ENCODE results near the gene SH3PXD2A.

SH3PXD2A gene

DNA sequence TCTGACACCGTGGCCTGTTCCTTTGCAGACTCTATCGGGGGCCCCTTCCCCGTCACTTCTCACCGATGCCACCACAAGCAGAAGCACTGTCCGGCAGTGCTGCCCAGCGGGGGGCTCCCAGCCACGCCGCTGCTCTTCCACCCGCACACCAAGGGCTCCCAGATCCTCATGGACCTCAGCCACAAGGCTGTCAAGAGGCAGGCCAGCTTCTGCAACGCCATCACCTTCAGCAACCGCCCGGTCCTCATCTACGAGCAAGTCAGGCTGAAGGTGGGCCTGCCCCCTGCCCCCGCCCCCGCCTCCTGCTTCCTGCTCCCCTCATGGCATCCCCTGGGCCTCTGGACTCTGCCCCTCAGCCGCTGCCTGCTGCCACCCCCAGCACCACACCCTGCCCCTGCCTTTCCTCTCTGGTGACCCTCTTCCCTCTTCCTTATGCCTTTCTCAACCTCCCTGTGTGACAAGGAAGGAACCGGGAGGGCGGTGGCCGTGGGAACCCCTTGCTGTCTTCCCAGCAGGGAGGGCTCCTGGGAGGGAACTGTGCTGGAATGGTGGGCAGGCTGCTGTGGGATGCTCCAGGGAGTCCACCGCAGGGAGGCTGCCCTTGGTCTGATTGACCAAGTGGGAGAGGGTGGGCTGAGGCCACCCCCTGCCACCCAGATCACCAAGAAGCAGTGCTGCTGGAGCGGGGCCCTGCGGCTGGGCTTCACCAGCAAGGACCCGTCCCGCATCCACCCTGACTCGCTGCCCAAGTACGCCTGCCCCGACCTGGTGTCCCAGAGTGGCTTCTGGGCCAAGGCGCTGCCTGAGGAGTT lies 284.3 kb downstream of the SH3PXD2A start:
- no peak overlapping the region for H3K27ac Mint-ChIP-seq
- no peaks in the 10 kb centered on the region for H3K9me3 Mint-ChIP-seq
- peaks cover 0 to 18% of the 10 kb centered on the region in 2 donors for H3K27me3 Mint-ChIP-seq
- H3K4me1 Mint-ChIP-seq: no peaks in the 10 kb centered on the region
- no peak for DNase-seq
- H3K4me3 Mint-ChIP-seq: no peak overlapping the region
- ATAC-seq (replicated peaks): no peak
- no peaks in the 10 kb centered on the region for H3K36me3 Mint-ChIP-seq

DNA sequence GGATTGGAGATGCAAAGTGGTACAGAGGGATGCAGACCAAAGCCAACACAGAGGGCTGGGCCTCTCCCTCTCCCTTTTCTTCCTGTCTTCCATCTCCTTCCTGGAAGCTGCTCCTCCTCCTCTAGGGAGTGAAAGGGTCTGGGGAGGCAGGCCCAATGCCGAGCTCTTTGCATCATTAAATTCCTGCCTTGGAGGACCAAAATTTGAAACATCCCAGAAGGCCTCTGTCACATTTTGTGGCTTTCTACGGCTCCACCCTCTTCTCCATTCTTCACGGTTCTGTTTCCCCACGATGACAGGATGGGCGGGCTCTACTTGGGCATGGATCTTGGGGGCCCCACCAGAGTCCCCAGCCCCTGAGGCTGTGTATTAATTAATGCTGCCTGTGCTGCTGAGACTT lies 285.5 kb downstream of the SH3PXD2A start:
- peaks cover 0 to 2% of the 10 kb centered on the region in 2 donors for H3K4me1 Mint-ChIP-seq
- DNase-seq: no peak

DNA sequence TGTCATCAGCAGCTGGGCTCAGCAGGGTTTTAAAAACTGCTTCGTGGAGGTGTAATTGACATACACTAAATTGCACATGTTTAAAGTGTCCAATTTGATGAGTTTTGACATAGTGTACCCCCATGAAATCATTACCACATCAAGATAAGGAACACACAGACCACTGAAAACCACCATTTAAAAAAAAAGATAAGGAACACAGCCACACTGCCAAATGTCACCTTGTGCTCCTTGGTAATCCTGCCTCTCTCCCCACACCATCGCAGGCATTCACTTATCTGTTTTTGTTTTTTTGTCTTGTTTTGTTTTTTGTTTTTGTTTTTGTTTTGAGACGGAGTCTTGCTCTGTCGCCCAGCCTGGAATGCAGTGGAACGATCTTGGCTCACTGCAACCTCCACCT lies 286.9 kb downstream of the SH3PXD2A start:
- no peaks in the 10 kb centered on the region for H3K9me3 Mint-ChIP-seq
- no peak overlapping the region for H3K4me3 Mint-ChIP-seq
- no peak overlapping the region for H3K27ac Mint-ChIP-seq
- H3K27me3 Mint-ChIP-seq: peaks cover 5 to 23% of the 10 kb centered on the region in 2 donors
- H3K4me1 Mint-ChIP-seq: peaks cover 0 to 5% of the 10 kb centered on the region in 2 donors
- DNase-seq (no peak), ATAC-seq (replicated peaks) (no peak)
- no peaks in the 10 kb centered on the region for H3K36me3 Mint-ChIP-seq

More for the DNA sequence above, 285.5 kb downstream of the SH3PXD2A start:
- H3K27me3 Mint-ChIP-seq: peaks cover 3 to 20% of the 10 kb centered on the region in 2 donors
- H3K27ac Mint-ChIP-seq: no peak overlapping the region
- no peak for ATAC-seq (replicated peaks)
- H3K4me3 Mint-ChIP-seq: no peak overlapping the region
- no peaks in the 10 kb centered on the region for H3K36me3 Mint-ChIP-seq
- H3K9me3 Mint-ChIP-seq: no peaks in the 10 kb centered on the region

GRCh38 chr10:103566536-103566935 lies 288.8 kb downstream of the SH3PXD2A start:
- peaks cover 5 to 18% of the 10 kb centered on the region in 2 donors for H3K27me3 Mint-ChIP-seq
- H3K4me1 Mint-ChIP-seq: peaks cover 0 to 5% of the 10 kb centered on the region in 2 donors
- ATAC-seq (replicated peaks): no peak
- no peaks in the 10 kb centered on the region for H3K9me3 Mint-ChIP-seq
- no peak for DNase-seq
- H3K27ac Mint-ChIP-seq: no peak overlapping the region
- no peak overlapping the region for H3K4me3 Mint-ChIP-seq
- H3K36me3 Mint-ChIP-seq: no peaks in the 10 kb centered on the region

DNA sequence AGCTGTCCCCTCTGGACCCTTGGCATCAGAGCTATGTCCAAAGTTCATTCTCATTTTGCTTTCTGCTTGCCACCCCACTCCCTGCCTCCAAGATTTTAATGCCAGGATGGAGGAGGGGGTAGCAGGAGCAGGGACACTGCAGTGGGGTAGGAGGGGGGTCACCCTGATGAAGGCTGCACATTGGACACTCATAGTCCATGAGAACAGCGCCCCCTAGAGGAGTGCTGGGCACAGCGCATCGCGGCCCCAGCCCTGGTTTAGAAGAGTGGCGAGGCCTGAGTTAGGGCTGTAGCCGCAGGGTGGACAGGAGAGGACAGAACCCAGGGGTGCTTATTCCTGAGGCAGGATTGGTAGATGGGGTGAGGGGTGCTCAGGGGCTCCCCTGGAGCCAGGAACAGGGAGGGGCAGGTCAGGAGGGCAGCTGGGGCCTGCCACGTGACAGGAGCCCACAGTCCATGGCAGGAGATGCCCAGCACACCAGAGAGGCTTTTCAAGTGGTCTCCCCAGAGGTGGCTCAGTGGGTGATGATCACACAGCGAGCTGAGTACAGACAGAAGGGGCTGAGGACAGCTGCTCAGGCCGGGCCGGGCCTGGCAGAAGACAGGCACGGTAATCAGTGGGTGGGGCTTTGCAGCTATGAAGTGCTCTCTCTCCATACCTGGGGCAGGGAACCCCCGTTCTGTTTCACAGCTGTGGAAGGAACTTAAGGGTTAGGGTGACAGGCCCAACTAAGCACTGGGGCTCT lies 290.4 kb downstream of the SH3PXD2A start:
- ATAC-seq (replicated peaks) (peak; percentile 63 to 64), DNase-seq (no peak)
- Mint-ChIP-seq H3K27me3 (peaks cover 8 to 16% of the 10 kb centered on the region in 2 donors), H3K9me3 (peaks cover 0 to 2% of the 10 kb centered on the region in 2 donors), H3K27ac (no peak overlapping the region), H3K4me1 (peaks cover 0 to 5% of the 10 kb centered on the region in 2 donors), H3K36me3 (no peaks in the 10 kb centered on the region), H3K4me3 (no peak overlapping the region)

GRCh38 chr10:103564116-103564501 lies 291.3 kb downstream of the SH3PXD2A start:
- ATAC-seq (replicated peaks) (no peak), DNase-seq (no peak)
- Mint-ChIP-seq H3K4me3 (no peak overlapping the region), H3K27ac (no peak overlapping the region), H3K4me1 (peaks cover 0 to 5% of the 10 kb centered on the region in 2 donors), H3K27me3 (peaks cover 11 to 15% of the 10 kb centered on the region in 2 donors), H3K9me3 (peaks cover 0 to 2% of the 10 kb centered on the region in 2 donors), H3K36me3 (no peaks in the 10 kb centered on the region)

GRCh38 chr10:103563231-103564115 lies 291.9 kb downstream of the SH3PXD2A start:
- ATAC-seq (replicated peaks) (no peak), DNase-seq (no peak)
- Mint-ChIP-seq H3K36me3 (no peaks in the 10 kb centered on the region), H3K9me3 (peaks cover 0 to 2% of the 10 kb centered on the region in 2 donors), H3K4me3 (no peak overlapping the region), H3K27me3 (peaks cover 13 to 22% of the 10 kb centered on the region in 2 donors), H3K4me1 (peaks cover 0 to 5% of the 10 kb centered on the region in 2 donors), H3K27ac (no peak overlapping the region)

DNA sequence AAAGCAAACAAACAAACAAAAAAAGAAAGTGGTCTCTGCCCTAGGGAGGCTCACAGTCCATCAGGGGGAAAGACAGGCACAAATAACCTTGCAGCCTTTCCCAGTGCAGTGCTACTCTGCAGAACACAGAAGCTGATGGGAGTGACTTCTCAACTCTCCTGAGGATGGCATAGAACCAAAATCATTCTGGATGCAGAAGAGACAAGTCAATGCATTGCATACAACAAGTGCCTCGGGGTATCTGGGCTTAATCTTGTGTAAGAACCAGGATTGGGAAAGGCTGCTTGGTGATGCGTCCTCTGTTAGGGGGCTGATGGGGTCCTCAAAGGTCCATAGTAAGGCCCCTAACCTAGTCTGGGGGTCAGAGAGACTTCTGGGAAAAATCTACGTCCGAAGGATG lies 293.0 kb downstream of the SH3PXD2A start:
- Mint-ChIP-seq H3K36me3 (no peaks in the 10 kb centered on the region), H3K27me3 (peaks cover 20 to 32% of the 10 kb centered on the region in 2 donors), H3K4me1 (peaks cover 0 to 5% of the 10 kb centered on the region in 2 donors), H3K4me3 (no peak overlapping the region), H3K9me3 (peaks cover 0 to 2% of the 10 kb centered on the region in 2 donors), H3K27ac (no peak overlapping the region)
- DNase-seq (no peak), ATAC-seq (replicated peaks) (no peak)

DNA sequence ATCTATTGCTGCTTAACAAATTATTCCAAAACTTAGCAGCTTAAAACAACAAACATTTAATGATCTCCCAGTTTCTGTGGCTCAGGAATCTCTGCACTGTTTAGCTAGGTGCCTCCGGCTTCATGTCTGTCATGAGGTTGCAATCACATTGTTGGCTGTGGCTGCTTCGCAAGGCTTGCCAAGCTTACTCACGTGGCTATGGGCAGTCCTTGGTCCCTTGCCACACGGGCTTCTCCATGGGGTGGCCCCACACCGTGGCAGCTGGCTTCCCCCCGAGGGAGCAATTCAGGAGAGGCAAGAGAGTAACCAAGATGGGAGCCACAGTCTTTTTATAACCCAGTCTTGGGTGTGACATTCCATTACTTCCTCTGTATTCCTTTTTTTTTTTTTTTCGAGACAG lies 294.5 kb downstream of the SH3PXD2A start:
- Mint-ChIP-seq H3K4me1 (peaks cover 0 to 5% of the 10 kb centered on the region in 2 donors), H3K27me3 (peaks cover 26 to 47% of the 10 kb centered on the region in 2 donors), H3K36me3 (no peaks in the 10 kb centered on the region), H3K4me3 (no peak overlapping the region), H3K27ac (no peak overlapping the region), H3K9me3 (peaks cover 0 to 2% of the 10 kb centered on the region in 2 donors)
- ATAC-seq (replicated peaks) (no peak), DNase-seq (no peak)

DNA sequence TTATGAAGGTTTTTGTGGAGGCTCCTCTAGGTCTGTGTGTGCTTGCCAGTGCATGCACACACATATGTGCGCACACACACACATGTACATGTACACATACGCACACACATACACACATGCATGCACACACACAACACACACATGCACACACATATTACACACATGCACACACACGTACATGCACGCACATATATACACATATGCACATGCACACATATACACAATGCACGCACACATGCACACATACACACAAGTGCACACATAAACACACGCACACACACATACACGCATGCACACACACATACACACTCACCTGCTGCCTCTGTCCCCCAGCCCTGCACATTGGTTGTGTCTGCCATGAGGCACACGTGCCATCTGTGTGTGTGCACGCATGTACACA lies 295.6 kb downstream of the SH3PXD2A start:
- ATAC-seq (replicated peaks): no peak
- Mint-ChIP-seq H3K36me3 (no peaks in the 10 kb centered on the region), H3K27me3 (peaks cover 24 to 51% of the 10 kb centered on the region in 2 donors), H3K9me3 (peaks cover 0 to 2% of the 10 kb centered on the region in 2 donors), H3K4me1 (peaks cover 1 to 4% of the 10 kb centered on the region in 2 donors), H3K27ac (no peak overlapping the region), H3K4me3 (no peak overlapping the region)
- DNase-seq: no peak

GRCh38 chr10:103558911-103559310 lies 296.5 kb downstream of the SH3PXD2A start:
- Mint-ChIP-seq H3K27ac (no peak overlapping the region), H3K27me3 (peaks cover 31 to 57% of the 10 kb centered on the region in 2 donors), H3K36me3 (no peaks in the 10 kb centered on the region), H3K4me1 (peaks cover 6 to 7% of the 10 kb centered on the region in 2 donors), H3K4me3 (no peak overlapping the region), H3K9me3 (peaks cover 0 to 2% of the 10 kb centered on the region in 2 donors)
- ATAC-seq (replicated peaks) (no peak), DNase-seq (no peak)

DNA sequence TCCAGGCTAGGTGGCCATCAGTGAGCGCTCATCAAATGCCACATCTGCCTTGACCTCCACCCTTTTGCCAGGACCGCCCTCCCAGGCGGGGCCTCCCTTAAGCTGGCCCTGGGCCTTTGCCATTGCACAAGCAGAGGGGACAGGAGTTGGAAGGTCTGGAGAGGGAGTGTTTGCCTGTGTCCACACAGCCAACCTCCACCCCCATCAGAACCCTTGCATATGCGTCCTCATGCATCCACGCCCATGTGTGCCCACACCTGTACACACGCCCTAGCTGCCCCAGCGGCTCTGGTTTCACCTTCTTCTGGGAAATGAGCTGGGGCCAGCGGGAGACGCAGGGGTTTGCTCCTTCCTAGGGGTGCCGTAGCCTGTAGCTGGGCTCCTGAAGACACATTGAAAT lies 297.9 kb downstream of the SH3PXD2A start:
- Mint-ChIP-seq H3K27ac (no peak overlapping the region), H3K36me3 (no peaks in the 10 kb centered on the region), H3K9me3 (peaks cover 0 to 2% of the 10 kb centered on the region in 2 donors), H3K4me1 (peaks cover 6 to 7% of the 10 kb centered on the region in 2 donors), H3K4me3 (no peak overlapping the region), H3K27me3 (peaks cover 41 to 61% of the 10 kb centered on the region in 2 donors)
- DNase-seq (no peak), ATAC-seq (replicated peaks) (no peak)

DNA sequence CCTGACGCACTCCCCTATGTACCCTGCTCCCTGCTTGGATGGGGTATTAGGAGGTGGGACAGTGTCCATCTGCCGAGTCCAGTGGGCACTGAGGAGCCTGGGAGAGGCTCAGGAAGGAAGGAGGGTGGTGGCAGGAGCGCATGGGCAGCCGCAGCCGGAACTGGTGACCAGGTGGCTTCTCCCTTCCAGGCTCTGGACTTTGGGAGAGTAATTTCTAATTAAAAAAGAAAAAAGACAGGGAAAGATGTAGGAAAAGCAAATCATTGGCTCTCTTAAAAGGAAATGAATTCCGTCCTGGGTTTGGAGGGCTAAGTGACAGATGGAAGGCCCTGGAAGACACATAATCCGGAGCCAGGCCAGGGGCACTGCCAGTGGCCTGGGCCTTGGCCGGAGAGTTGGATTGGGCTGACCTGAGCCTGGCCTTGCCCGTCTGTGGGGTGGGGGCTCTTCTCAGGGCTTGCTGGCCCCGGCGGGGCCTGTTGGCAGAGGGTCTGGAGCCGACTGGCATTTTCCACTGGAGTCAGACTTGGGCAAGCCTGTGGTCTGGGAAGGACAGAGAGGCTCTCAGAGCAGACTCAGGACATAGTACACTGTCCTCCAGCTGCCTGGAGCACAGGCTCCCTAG lies 298.9 kb downstream of the SH3PXD2A start:
- Mint-ChIP-seq H3K4me1 (peaks cover 6 to 7% of the 10 kb centered on the region in 2 donors), H3K27ac (no peak overlapping the region), H3K9me3 (peaks cover 0 to 2% of the 10 kb centered on the region in 2 donors), H3K4me3 (no peak overlapping the region), H3K36me3 (no peaks in the 10 kb centered on the region), H3K27me3 (peaks cover 43 to 61% of the 10 kb centered on the region in 2 donors)
- ATAC-seq (replicated peaks) (no peak), DNase-seq (no peak)

Data from stimulated activated naive B cell treated with anti-CD40 and anti-IgM and Interleukin-4, amounts not matched to agents 10 μg/mL and 1 μg/mL and 100 μg/mL, for 72 hours (primary cell).